HepG2 (cell line): Measurements from ENCODE around the gene HSD17B11. TPM values are rescaled to one million over a fixed set of nuclear protein-coding genes. Genes with fewer than 3 reads are reported as not detected.

Experiments used
- ARNTL ChIP-seq: sonication (generic); formaldehyde crosslinking; IDR thresholded peaks from 2 replicates; pipeline ENCODE4 v1.4.0; 2020; ENCODE audit warnings: mild to moderate bottlenecking, missing genetic modification reagents
- ATF3 ChIP-seq: sonication (generic); formaldehyde crosslinking; IDR thresholded peaks from 2 replicates; pipeline ENCODE4 v1.4.0; 2020; ENCODE audit warnings: missing genetic modification reagents
- CEBPB ChIP-seq: IDR thresholded peaks from 2 replicates; pipeline ENCODE4 v1.6.1; 2011; ENCODE audit warnings: low read depth, low read length, improper control_type of control experiment, borderline replicate concordance
- HIC2 ChIP-seq: sonication (generic); formaldehyde crosslinking; IDR thresholded peaks from 2 replicates; pipeline ENCODE4 v1.9.0; 2022; ENCODE audit warnings: low read depth, missing genetic modification reagents
- HMGXB4 ChIP-seq, 2 experiments: sonication (generic) in 1 of 2; formaldehyde crosslinking in 1 of 2; IDR thresholded peaks; 2 replicates each; pipeline versions ENCODE4 v1.4.0 to v1.6.1; 2018 to 2020; ENCODE audit warnings: missing genetic modification reagents in 2 of 2, borderline replicate concordance in 1 of 2, low read depth in 1 of 2, mild to moderate bottlenecking in 1 of 2, missing biosample characterization in 1 of 2
- KAT7 ChIP-seq: IDR thresholded peaks from 2 replicates; pipeline ENCODE4 v1.6.1; 2018; ENCODE audit warnings: borderline replicate concordance, missing compliant biosample characterization
- MTF2 ChIP-seq: sonication (generic); formaldehyde crosslinking; IDR thresholded peaks from 2 replicates; pipeline ENCODE4 v1.5.0; 2020; ENCODE audit warnings: missing genetic modification reagents, borderline replicate concordance
- PCBP2 ChIP-seq: fragments of 200-400 bp; formaldehyde crosslinking; optimal IDR thresholded peaks from 2 replicates; pipeline ENCODE3; 2018; ENCODE audit warnings: low read length, low read depth; ENCODE audit not compliant: poor library complexity, severe bottlenecking
- PITX1 ChIP-seq: sonication (generic); formaldehyde crosslinking; IDR thresholded peaks from 2 replicates; pipeline ENCODE4 v1.5.1; 2020; ENCODE audit warnings: mild to moderate bottlenecking, missing genetic modification reagents
- RORA ChIP-seq: sonication (generic); formaldehyde crosslinking; IDR thresholded peaks from 2 replicates; pipeline ENCODE4 v1.5.0; 2020; ENCODE audit warnings: mild to moderate bottlenecking, missing genetic modification reagents, moderate library complexity
- SALL1 ChIP-seq: sonication (generic); formaldehyde crosslinking; IDR thresholded peaks from 2 replicates; pipeline ENCODE4 v1.8.0; 2022; ENCODE audit warnings: mild to moderate bottlenecking, missing genetic modification reagents
- SMAD3 ChIP-seq: sonication (generic); formaldehyde crosslinking; IDR thresholded peaks from 2 replicates; pipeline ENCODE4 v1.4.0; 2020; ENCODE audit warnings: missing genetic modification reagents
- SMAD9 ChIP-seq: sonication (generic); formaldehyde crosslinking; IDR thresholded peaks from 2 replicates; pipeline ENCODE4 v1.5.1; 2020; ENCODE audit warnings: mild to moderate bottlenecking, missing genetic modification reagents
- SNAI1 ChIP-seq: sonication (generic); formaldehyde crosslinking; IDR thresholded peaks from 2 replicates; pipeline ENCODE4 v1.5.0; 2020; ENCODE audit warnings: mild to moderate bottlenecking, missing genetic modification reagents, borderline replicate concordance
- SP140L ChIP-seq: sonication (generic); formaldehyde crosslinking; IDR thresholded peaks from 2 replicates; pipeline ENCODE4 v1.4.0; 2020; ENCODE audit warnings: missing genetic modification reagents, borderline replicate concordance
- STAG1 ChIP-seq: sonication (generic); formaldehyde crosslinking; IDR thresholded peaks from 2 replicates; pipeline ENCODE4 v1.4.0; 2020; ENCODE audit warnings: missing genetic modification reagents
- ZC3H4 ChIP-seq: sonication (generic); formaldehyde crosslinking; IDR thresholded peaks from 2 replicates; pipeline ENCODE4 v1.4.0; 2020; ENCODE audit warnings: missing genetic modification reagents, borderline replicate concordance
- ZFP1 ChIP-seq: IDR thresholded peaks from 2 replicates; pipeline ENCODE4 v1.6.1; 2016
- ZMYM4 ChIP-seq: sonication (generic); formaldehyde crosslinking; IDR thresholded peaks from 2 replicates; pipeline ENCODE4 v1.8.1; 2023; ENCODE audit warnings: mild to moderate bottlenecking, missing genetic modification reagents
- ZNF432 ChIP-seq: sonication (generic); formaldehyde crosslinking; IDR thresholded peaks from 2 replicates; pipeline ENCODE4 v1.5.0; 2020; ENCODE audit warnings: missing genetic modification reagents, mild to moderate bottlenecking, borderline replicate concordance
- ZNF572 ChIP-seq: sonication (generic); formaldehyde crosslinking; IDR thresholded peaks from 2 replicates; pipeline ENCODE4 v1.5.1; 2020; ENCODE audit warnings: mild to moderate bottlenecking, missing genetic modification reagents
- ZNF598 ChIP-seq: sonication (generic); formaldehyde crosslinking; IDR thresholded peaks from 2 replicates; pipeline ENCODE4 v1.5.1; 2020; ENCODE audit warnings: mild to moderate bottlenecking, missing genetic modification reagents, borderline replicate concordance
- ZNF7 ChIP-seq: IDR thresholded peaks from 2 replicates; pipeline ENCODE4 v1.6.1; 2016; ENCODE audit warnings: missing biosample characterization, missing genetic modification reagents
- ZNF75D ChIP-seq: sonication (generic); formaldehyde crosslinking; IDR thresholded peaks from 2 replicates; pipeline ENCODE4 v1.8.1; 2023; ENCODE audit warnings: missing genetic modification reagents, mild to moderate bottlenecking, borderline replicate concordance
- ZNF773 ChIP-seq: sonication (generic); formaldehyde crosslinking; IDR thresholded peaks from 2 replicates; pipeline ENCODE4 v1.4.0; 2020; ENCODE audit warnings: missing genetic modification reagents, borderline replicate concordance
- ZNF788 ChIP-seq: sonication (generic); formaldehyde crosslinking; IDR thresholded peaks from 2 replicates; pipeline ENCODE4 v1.5.0; 2020; ENCODE audit warnings: mild to moderate bottlenecking, missing genetic modification reagents, borderline replicate concordance
- ZNF792 ChIP-seq: IDR thresholded peaks from 2 replicates; pipeline ENCODE4 v1.6.1; 2016
- ZNF841 ChIP-seq: sonication (generic); formaldehyde crosslinking; IDR thresholded peaks from 2 replicates; pipeline ENCODE4 v1.8.1; 2023; ENCODE audit warnings: missing genetic modification reagents, borderline replicate concordance
- ZNF850 ChIP-seq: sonication (generic); formaldehyde crosslinking; conservative IDR thresholded peaks from 2 replicates; pipeline ENCODE4 v1.9.0; 2021; ENCODE audit warnings: mild to moderate bottlenecking, missing genetic modification reagents
- polyA plus RNA-seq, 8 experiments: library from polyadenylated mRNA; depleted of rRNA in 3 of 8; stranded (reverse) in 7 of 8; unstranded in 1 of 8; fragments of >200 nt; fragmentation: Illumina TruSeq in 4 of 8; extraction: Trizol in 4 of 8; gene quantifications; 2 replicates each; pipeline versions ENCODE4 v1.2.1 to v1.2.3, GENCODE V29; 2011 to 2016; ENCODE audit warnings: low read depth in 4 of 8, missing spikeins in 1 of 8, mixed read lengths in 1 of 8; ENCODE audit not compliant: insufficient read depth in 1 of 8
- total RNA-seq, 5 experiments: library from RNA; depleted of rRNA; stranded (reverse); fragments of >200 nt; fragmentation: Illumina TruSeq; extraction: Trizol; gene quantifications; 2 replicates each; pipeline ENCODE4 v1.2.3, GENCODE V29; 2016; ENCODE audit warnings: low read depth in 1 of 5

HSD17B11 gene
- total and polyA plus RNA-seq, 2 of the 13 experiments (the other 11 are each of a cell fraction or from before 2014, with no cell fraction given), result 121 to 158 TPM

- TF ChIP-seq HMGXB4 (CRISPR knock-in tag; IDR thresholded peaks at IDR 0.05; ENCODE audit: borderline replicate concordance in 1 of 2, low read depth in 1 of 2), result peak; percentile 78 to 88; a peak in 3 of 4 replicates
- 0 out of 2 replicates have a peak, but pooled peaks have one; percentile 73 for TF ChIP-seq SNAI1 (CRISPR knock-in tag)
- TF ChIP-seq SMAD3, result peak; percentile 94
- TF ChIP-seq ZNF75D (CRISPR knock-in tag), result no peak
- TF ChIP-seq PCBP2, result no peak
- no peak; the same call in 1 of the 2 replicates for TF ChIP-seq MTF2 (CRISPR knock-in tag)
- peak; percentile 83 for TF ChIP-seq PITX1 (CRISPR knock-in tag)
- peak; percentile 98 for TF ChIP-seq CEBPB
- no peak for TF ChIP-seq RORA (CRISPR knock-in tag)
- TF ChIP-seq ZMYM4, result peak; percentile 97
- no peak for TF ChIP-seq ATF3
- TF ChIP-seq ZNF7 (CRISPR knock-in tag), result no peak
- peak; percentile 91 for TF ChIP-seq ZNF792 (CRISPR knock-in tag)
- TF ChIP-seq STAG1 (CRISPR knock-in tag), result no peak; the same call in 1 of the 2 replicates
- no peak for TF ChIP-seq ZNF850 (CRISPR knock-in tag)
- TF ChIP-seq SMAD9 (CRISPR knock-in tag), result 0 out of 2 replicates have a peak, but pooled peaks have one; percentile 44
- TF ChIP-seq ZNF841, result no peak
- 0 out of 2 replicates have a peak, but pooled peaks have one; percentile 46 for TF ChIP-seq HIC2 (CRISPR knock-in tag)
- TF ChIP-seq SP140L (CRISPR knock-in tag), result no peak
- TF ChIP-seq ARNTL (CRISPR knock-in tag), result peak; percentile 59
- TF ChIP-seq ZFP1 (CRISPR knock-in tag), result 0 out of 2 replicates have a peak, but pooled peaks have one; percentile 77
- peak; percentile 91 for TF ChIP-seq ZNF788 (CRISPR knock-in tag)
- no peak for TF ChIP-seq ZNF432
- TF ChIP-seq SALL1 (CRISPR knock-in tag), result peak; percentile 98
- peak; percentile 87 for TF ChIP-seq KAT7
- TF ChIP-seq ZNF773 (CRISPR knock-in tag), result no peak
- no peak for TF ChIP-seq ZNF572 (CRISPR knock-in tag)
- TF ChIP-seq ZC3H4, result no peak
- peak; percentile 74 for TF ChIP-seq ZNF598 (CRISPR knock-in tag)
Observed at GRCh38 chr4:87390891-87391575, at the start of gene HSD17B11 (continued).
